Measurements from ENCODE around the gene WSB2. TPM values are rescaled to one million over a fixed set of nuclear protein-coding genes. Genes with fewer than 3 reads are reported as not detected.

Gene WSB2
- total and polyA plus RNA-seq, 9 of the 15 experiments (the other 6 are each of a cell fraction or from before 2014, with no cell fraction given): 31.4 to 77.6 (median 52.6) TPM

DNA sequence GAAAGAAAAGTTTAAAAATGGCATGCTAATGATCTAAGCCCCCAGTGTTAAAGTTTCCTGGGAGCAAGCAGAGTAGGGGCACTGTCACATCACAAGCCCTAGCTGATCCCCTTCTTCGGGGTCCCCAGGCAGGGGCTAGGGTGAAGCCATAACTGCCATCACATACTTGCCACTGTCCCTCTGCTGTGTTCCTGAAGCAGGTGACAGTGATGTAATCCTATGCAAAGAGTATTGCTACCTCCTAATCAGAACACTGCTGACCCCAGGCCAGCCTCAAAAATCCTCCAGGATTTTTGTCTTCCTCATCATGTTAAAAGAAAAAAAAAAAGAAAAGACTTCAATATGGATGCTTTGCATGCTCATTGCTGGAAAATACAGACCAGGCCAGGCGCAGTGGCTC is 45.7 kb downstream of the WSB2 start (continued):
- TF ChIP-seq RUNX1 (IDR thresholded peaks at IDR 0.05; ENCODE audit: low read depth) (no peak), ATF3 (IDR thresholded peaks at IDR 0.05) (peak; percentile 46; the same call in 1 of the 2 replicates), ATF3 (CRISPR knock-in tag; conservative IDR thresholded peaks at IDR 0.05) (no peak), PRMT5 (CRISPR knock-in tag; IDR thresholded peaks at IDR 0.05) (no peak), MNT (conservative IDR thresholded peaks at IDR 0.05) (no peak), ILF3 (IDR thresholded peaks at IDR 0.05; ENCODE audit: borderline replicate concordance) (no peak), ZNF217 (CRISPR knock-in tag; IDR thresholded peaks at IDR 0.05) (no peak), JUND (IDR thresholded peaks at IDR 0.05; ENCODE audit: borderline replicate concordance, low read depth, low read length) (0 out of 2 replicates have a peak, but pooled peaks have one; percentile 12), JUND (tag; IDR thresholded peaks at IDR 0.05; ENCODE audit: borderline replicate concordance, low read depth, low read length) (no peak), CEBPG (CRISPR knock-in tag; IDR thresholded peaks at IDR 0.05) (no peak), CEBPG (tag; conservative IDR thresholded peaks at IDR 0.05 in 1 of 2, IDR thresholded peaks at IDR 0.05 in 1 of 2) (0 out of 4 replicates have a peak, but pooled peaks of 1 of the 2 experiments have one; percentile 28), ZNF76 (CRISPR knock-in tag; IDR thresholded peaks at IDR 0.05; ENCODE audit: borderline replicate concordance) (no peak), SMARCB1 (IDR thresholded peaks at IDR 0.05; ENCODE audit: insufficient read length, low read depth) (no peak), ZSCAN29 (IDR thresholded peaks at IDR 0.05) (no peak), ZBTB17 (CRISPR knock-in tag; IDR thresholded peaks at IDR 0.05) (no peak), GABPB1 (CRISPR knock-in tag; IDR thresholded peaks at IDR 0.05) (no peak), NBN (IDR thresholded peaks at IDR 0.05; ENCODE audit: low read depth) (no peak)
- TF ChIP-seq, protein P1, sequence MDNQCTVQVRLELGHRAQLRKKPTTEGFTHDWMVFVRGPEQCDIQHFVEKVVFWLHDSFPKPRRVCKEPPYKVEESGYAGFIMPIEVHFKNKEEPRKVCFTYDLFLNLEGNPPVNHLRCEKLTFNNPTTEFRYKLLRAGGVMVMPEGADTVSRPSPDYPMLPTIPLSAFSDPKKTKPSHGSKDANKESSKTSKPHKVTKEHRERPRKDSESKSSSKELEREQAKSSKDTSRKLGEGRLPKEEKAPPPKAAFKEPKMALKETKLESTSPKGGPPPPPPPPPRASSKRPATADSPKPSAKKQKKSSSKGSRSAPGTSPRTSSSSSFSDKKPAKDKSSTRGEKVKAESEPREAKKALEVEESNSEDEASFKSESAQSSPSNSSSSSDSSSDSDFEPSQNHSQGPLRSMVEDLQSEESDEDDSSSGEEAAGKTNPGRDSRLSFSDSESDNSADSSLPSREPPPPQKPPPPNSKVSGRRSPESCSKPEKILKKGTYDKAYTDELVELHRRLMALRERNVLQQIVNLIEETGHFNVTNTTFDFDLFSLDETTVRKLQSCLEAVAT (IDR thresholded peaks at IDR 0.05): no peak
- TF ChIP-seq, protein P2, sequence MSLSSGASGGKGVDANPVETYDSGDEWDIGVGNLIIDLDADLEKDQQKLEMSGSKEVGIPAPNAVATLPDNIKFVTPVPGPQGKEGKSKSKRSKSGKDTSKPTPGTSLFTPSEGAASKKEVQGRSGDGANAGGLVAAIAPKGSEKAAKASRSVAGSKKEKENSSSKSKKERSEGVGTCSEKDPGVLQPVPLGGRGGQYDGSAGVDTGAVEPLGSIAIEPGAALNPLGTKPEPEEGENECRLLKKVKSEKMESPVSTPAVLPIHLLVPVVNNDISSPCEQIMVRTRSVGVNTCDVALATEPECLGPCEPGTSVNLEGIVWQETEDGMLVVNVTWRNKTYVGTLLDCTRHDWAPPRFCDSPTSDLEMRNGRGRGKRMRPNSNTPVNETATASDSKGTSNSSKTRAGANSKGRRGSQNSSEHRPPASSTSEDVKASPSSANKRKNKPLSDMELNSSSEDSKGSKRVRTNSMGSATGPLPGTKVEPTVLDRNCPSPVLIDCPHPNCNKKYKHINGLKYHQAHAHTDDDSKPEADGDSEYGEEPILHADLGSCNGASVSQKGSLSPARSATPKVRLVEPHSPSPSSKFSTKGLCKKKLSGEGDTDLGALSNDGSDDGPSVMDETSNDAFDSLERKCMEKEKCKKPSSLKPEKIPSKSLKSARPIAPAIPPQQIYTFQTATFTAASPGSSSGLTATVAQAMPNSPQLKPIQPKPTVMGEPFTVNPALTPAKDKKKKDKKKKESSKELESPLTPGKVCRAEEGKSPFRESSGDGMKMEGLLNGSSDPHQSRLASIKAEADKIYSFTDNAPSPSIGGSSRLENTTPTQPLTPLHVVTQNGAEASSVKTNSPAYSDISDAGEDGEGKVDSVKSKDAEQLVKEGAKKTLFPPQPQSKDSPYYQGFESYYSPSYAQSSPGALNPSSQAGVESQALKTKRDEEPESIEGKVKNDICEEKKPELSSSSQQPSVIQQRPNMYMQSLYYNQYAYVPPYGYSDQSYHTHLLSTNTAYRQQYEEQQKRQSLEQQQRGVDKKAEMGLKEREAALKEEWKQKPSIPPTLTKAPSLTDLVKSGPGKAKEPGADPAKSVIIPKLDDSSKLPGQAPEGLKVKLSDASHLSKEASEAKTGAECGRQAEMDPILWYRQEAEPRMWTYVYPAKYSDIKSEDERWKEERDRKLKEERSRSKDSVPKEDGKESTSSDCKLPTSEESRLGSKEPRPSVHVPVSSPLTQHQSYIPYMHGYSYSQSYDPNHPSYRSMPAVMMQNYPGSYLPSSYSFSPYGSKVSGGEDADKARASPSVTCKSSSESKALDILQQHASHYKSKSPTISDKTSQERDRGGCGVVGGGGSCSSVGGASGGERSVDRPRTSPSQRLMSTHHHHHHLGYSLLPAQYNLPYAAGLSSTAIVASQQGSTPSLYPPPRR (CRISPR knock-in tag; IDR thresholded peaks at IDR 0.05; ENCODE audit: borderline replicate concordance): no peak

Measured in K562 (cell line).